GM18861 (cell line): ENCODE data around the gene ZER1.
"Not testable (repeated sequence)": the region's sequence is repeated elsewhere in the genome, so short reads cannot be mapped to it uniquely, and the experiment has no call there.

Experiments
- ATAC-seq: cut with Tn5 transposase; IDR thresholded peaks from one replicate; pipeline ENCODE4 v1.9.1; 2021; ENCODE audit not compliant: unreplicated experiment

The ZER1 gene

DNA sequence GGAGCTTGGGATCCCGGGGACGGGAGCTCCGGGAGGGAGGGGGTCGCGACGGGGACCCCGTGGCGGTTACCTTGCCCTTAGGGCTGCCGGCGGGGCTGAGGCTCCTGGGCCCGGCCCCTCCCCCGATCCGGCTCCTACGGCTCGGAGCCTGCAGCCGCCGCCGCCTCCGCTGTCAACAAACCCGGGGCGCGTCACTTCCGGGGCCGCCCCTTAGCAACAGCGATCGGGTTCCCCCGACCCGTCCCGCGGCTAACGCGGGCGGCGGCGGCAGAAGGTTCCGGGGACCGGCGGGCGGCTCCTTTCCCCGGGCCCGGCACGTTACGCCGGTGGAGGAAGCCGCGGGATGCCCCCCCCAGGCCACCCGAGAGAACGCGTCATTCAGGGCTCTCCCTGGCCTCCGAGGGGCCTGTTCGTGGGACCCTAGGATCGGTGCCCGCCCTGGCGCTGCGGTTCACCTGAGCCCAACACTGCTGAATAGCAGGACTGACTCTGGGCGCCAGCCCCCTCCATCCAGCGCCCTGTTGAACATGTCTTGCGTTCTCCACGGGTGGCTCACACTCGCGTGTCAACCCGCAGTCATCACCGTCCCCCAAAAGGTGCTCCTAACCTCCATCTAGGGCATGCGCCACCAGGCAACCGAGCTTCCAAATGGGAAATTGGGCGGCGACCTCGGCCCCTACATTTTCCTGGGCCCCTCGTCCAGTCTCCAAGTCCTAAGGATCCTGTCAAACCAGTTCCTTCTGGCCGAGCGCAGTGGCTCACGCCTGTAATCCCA, at the start of gene ZER1:
TSS of gene ZER1 (minus strand) at position 183 of the 775 bp plus-strand sequence. CDS start 16,362 bp downstream, outside the sequence.
- ATAC-seq, result peak; percentile 76

GRCh38 chr9:128820665-128821583, 49.2 kb upstream of the ZER1 start:
- ATAC-seq, result no peak

DNA sequence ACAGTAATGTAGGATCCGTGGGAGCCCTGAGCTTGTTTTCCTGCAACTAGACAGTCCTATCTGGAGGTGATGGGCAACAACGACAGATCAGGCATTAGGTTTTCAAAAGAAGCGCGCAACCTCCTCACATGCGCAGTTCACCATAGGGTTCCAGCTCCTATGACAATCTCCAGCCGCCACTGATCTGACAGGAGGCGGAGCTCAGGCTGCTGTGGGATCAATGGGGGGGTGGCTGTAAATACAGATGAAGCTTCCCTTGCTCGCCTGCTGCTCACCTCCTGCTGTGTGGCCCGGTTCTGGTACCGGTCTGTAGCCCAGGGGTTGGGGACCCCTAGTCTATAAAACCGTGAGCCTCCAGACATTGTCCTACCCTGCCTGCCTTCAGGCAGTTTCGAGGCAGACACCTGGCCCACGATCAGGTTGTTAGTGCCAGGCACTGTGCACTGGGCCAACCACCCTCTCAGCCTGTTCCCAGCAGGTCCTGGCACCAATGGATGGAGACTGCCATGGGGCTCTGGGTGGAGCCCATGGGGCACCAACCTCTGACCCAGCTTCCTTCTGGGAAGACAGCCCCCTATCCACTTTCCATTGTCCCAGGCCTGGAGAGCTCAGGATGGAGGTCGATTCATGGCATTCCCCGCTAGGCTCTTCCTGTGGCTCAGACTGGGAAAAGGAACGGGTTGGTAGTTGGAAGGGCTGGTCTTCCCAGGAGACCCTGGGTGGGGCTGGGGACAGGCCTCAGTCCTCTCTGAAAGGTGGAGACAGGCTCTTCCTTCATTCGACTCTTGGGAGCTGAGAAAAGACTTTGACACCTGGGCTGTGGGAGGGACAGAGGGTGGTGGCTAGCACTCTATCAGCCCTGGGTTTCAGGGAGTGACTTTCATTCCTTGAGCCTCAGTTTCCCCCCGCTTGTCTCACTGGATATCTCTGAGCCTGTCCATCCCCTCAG, 48.3 kb upstream of the ZER1 start:
- ATAC-seq, result no peak

- ATAC-seq, result peak; percentile 15
Measured at GRCh38 chr9:128818839-128819715, 47.4 kb upstream of the ZER1 start.

DNA sequence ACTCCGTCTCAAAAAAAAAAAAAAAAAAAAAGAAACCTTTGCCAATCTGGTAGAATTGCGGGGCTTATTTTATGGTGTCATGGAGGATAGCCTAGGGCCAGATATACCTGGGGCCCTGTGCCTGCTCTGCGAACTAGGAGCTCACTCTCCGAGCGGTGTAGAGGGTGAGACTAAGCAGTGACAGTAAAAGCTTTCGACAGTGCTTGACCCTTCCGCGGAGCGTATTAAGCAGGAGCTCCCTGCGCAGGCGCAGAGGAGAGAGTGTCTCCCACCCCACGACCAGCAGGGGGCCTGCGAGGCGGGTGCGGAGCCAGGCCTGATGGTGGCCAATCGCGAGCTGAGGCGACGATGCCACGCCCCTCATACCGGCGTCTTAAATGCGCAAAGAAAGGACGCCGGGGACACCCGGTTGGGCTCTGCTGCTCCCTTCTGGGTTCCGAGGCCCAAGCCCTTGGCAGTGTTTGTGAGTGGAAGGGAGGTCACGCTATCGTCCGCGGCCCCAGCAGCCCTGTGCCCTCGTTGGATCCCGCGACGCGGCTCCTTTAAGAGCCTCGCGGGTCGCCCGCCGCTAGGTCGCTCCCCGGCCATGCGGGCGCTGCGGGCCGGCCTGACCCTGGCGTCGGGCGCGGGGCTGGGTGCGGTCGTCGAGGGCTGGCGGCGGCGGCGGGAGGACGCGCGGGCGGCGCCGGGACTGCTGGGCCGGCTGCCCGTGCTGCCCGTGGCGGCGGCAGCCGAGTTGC, 46.5 kb upstream of the ZER1 start, which contains the start of gene ENDOG:
TSS of gene ENDOG (plus strand) at position 402 of the 740 bp plus-strand sequence. CDS start at position 587, 185 bp downstream.
- peak; percentile 75 for ATAC-seq

- no peak for ATAC-seq
Measured at GRCh38 chr9:128810873-128811272, 39.1 kb upstream of the ZER1 start.

DNA sequence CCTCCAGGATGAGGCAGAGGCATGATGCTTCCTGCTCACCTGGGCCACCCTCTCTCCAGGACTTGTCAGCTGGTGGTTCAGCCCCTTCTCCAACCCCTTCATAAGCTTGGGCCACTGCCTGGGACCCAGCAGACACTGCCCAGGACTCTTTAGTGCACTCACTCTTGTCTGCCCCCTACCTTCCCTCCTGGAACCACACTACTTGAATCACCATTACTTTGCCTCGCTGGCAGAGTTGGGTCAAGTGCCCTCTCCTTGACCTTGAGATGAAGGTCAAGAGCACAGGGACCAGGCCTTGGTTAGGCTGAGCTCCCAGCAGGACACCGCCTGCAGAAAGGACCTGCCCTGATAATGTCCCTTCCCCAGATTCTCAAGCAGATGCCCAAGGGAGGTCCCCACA, 38.1 kb upstream of the ZER1 start:
- ATAC-seq, result no peak

- no peak for ATAC-seq
Measured at GRCh38 chr9:128809036-128809599, 37.4 kb upstream of the ZER1 start.

- no peak for ATAC-seq
Measured at GRCh38 chr9:128808543-128808942, 36.8 kb upstream of the ZER1 start.

DNA sequence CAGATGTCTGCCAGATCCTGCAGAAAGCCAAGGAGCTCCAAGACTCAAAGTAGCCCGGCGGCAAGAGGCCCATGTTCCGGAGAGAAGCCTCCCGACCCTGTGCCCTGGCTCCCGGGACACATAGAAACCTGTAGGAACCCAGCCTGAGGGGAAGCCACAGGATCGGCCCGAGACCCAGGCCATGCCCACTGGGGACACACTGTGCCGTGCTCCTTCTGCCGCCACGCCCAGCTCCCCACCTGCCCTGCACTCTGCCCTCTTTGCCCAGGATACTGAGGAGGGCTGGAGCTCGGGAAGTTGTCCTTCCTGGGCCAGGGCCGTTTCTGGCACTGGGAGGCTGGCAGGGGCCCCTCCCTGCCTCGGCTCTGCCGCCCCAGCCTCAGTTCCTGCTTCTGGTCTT, 36.1 kb upstream of the ZER1 start:
- no peak for ATAC-seq

GRCh38 chr9:128805661-128806060, 33.9 kb upstream of the ZER1 start:
- no peak for ATAC-seq

- no peak for ATAC-seq
Measured at GRCh38 chr9:128802482-128802881, 30.8 kb upstream of the ZER1 start.

DNA sequence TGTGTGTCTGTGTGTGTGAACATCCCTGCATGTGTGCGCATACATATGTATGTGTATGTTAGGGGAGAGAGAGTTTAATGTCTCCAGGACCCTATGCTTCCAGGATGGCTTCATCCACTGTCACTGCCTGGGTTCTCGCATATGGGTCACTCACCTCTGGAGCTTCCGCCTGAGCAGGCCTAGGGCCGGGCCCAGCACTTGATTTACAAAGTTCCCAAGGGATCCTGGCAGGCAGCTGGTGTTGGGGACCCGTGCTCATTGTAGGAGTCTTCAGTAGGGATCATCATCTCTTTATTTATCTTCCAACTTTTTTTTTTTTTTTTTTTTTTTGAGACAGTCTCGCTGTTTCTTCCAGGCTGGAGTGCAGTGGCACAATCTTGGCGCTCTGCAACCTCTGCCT, 28.3 kb upstream of the ZER1 start:
- ATAC-seq, result no peak

- ATAC-seq, result no peak
Measured at GRCh38 chr9:128798896-128799295, 27.2 kb upstream of the ZER1 start.

- ATAC-seq, result not testable (repeated sequence)
Measured at GRCh38 chr9:128794961-128795360, 23.2 kb upstream of the ZER1 start.

- ATAC-seq, result no peak
Measured at GRCh38 chr9:128792978-128793686, 21.4 kb upstream of the ZER1 start.

DNA sequence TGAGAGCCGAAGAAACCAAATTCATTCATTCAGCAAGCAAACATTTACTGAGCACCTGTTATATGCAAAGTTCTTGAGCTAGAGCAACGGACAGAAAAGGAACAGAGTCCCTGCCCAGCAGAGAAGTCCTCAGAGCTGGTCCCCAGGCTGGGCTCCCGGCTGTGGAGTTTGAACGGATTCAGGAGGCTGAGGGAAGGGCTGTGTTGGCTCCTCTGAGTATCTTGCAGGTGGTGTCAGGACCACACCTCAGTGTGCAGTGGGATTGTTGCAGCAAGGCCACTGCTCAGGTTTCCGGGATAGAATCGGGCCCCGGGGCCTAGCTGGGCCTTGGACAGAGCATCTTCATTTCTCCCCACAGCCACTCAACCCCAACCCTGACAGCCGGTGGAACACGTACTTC, 20.4 kb upstream of the ZER1 start:
- ATAC-seq, result no peak

GRCh38 chr9:128790536-128790935, 18.8 kb upstream of the ZER1 start:
- ATAC-seq, result no peak
